ENCODE data around the gene HES5.

HES5 gene

DNA sequence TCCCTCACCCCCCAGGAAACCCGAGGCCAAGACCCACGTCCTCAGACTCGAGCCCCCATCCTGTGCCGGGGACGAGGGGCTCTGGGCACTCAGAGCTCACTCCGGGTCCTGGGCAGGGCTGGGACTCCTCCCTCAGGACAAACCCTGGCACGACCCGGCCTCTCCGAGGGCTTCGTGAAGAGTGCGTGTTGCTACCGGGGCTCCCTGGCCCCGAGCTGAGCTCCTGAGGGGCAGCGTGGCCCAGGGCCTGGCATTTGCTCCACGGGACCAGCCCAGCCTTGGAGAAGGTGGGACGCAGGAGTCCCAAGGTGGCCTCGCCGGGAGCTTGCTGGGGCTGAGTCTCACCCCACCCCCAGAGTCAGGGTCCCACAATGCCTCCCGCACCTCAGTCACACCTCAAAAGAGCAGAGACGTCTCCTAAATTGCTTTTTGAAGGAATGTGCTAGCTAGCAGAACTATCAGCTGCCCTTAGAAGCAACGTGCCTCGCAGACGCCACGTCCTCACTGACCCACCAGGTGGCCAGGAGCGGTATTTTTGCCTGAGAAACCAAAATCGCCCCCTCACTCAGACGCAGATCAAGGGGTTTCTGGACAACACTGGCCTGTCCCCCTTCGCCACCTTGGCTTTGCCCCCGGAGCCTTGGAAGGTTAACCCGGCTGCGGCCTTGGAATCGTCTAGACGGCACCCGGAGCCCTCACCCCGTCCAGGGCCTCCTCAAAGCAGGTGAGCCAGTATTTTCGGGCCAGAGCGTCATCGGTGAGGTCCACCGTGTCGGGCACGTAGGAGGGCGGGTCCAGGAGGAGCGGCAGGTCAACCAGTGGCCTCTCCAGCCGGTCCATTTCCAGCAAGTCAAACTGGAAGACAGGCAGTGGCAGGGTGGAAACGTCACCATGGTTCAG is 14.9 kb downstream of the HES5 start:
- DNase-seq (ENCODE audit: low read depth): no peak

DNA sequence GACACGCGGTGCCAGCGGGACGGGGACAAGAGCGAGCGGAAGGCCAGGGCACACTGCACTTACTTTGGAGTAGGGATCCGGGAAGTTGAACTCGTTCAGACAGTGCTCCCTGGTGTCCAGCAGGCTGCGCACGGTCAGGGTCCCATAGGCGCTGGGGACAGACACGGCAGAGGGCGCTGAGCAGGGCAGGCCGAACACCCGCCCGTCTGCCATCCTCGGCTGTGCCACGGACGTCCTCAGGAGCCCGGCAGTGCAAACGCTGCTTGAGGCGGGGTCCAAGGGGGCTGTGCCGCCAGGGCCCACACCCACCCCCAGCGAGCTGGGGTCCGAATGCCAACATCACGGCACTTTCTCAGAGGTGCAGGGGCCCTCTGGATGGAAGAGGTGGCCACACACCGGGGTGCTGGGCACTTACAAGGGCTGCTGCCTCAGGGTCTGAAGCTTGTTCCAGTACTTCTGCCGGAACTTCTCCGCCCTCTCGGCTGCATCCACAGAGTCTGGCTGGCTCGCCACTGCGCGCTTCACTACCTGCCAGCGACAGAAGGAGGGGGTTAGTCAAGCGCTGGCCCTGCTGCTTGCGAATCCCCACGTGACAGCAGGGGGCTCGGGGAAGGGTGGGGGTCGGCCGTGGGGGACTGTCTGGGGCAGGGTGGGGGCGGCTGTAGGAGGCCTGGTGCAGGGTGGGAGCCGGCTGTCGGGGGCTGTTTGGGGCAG is 16.0 kb downstream of the HES5 start:
- no peak for DNase-seq (ENCODE audit: low read depth)

DNA sequence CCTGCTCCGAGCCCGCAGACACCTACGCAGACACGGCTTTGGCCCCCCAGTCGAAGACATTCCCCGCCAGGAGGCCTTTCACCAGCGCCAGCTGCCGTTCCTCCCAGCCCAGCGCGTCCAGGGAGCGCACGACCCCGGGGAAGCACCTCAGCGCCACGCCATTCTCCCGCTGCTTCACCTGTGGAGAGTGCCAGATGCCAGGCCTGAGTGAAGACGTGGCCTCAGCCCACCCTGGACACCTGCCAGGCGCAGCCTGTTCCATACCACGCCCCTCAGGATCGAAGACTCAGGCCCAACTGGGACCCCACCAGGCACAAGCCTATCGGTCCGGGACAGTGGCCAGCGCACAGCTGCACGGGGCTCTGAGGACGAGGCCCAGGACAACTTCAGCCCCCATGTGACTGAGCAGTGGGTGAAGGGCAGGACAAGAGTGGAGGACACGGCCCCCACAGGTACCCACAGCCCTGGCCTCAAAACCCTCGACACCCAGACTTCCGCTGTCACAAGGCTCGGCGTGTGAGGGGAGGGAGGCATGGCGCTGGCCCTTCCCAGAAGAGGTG is 17.1 kb downstream of the HES5 start:
- no peak for DNase-seq (ENCODE audit: low read depth)

DNA sequence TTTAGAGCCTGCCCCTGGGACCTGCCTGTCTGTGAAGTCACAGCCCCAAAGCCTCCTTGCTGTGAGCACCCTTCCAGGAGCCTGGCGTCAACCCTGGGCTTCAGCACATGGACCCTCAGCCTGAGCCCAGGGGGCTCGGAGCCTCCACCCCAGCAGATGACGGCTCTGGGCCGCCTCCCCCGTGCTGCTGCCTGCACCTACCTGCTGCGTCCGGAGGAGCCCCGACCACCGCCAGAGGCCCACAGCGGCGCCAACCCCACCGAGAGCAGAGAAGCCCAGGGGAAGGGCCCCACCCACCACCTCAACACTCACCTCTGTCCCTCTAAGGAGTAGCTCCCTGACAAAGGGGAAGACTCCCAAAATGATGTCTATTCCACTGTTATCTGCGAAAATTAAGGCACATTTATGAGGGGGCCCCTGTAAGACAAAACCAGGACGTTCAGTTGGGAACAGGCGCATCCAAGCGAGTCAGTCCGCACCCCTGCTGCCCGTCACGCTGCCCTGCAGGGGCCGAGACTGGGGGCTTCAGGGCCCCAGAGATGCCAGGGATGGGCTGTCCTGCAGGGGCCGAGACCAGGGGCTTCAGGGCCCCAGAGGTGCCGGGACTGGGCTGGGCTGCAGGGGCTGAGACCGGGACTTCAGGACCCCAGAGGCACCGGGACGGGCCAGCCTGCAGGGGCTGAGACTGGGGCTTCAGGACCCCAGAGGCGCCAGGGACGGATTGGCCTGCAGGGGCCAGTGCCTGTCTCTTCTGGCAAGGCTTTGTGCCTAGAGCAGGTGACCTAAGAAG is 19.5 kb downstream of the HES5 start:
- DNase-seq (ENCODE audit: low read depth): no peak

DNA sequence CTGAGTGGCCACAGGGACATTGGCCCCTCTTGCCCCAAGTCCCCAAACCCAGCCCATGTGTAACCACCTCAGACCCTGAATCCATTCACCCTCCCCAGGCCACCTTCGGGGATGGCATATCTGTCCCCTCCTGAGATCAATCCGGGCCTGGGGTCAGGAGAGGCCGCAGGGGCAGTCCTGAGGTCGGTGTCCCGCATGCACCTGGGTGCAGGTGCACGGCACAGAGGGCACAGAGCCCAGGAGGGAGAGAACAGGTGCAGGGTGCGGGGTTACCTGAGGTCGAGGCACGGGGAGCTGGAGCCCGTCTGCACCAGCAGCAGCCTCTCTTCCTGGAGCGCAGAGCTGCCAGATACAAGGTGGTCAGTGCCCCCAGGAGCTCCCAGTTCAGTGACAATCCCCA is 20.5 kb downstream of the HES5 start:
- no peak for DNase-seq (ENCODE audit: low read depth)

DNA sequence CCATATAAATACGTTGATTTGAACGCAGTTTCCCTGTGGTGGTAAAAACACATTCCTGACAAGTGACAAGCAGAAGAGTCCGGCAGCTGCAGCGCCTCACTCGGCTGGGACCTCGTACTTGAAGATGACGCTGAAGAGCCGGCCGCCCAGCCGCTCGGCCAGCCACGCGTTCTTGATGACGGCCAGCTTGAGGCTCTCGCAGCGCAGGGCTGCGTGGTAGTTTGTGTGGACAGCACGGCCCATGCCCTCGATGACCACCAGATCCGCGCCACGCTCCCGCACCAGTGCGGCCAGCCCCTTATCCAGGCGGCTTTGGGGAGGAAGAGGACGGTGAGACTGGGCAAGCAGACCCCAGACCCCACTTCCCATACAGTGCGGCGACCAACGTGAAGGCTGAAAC is 21.3 kb downstream of the HES5 start:
- DNase-seq (ENCODE audit: low read depth): no peak

DNA sequence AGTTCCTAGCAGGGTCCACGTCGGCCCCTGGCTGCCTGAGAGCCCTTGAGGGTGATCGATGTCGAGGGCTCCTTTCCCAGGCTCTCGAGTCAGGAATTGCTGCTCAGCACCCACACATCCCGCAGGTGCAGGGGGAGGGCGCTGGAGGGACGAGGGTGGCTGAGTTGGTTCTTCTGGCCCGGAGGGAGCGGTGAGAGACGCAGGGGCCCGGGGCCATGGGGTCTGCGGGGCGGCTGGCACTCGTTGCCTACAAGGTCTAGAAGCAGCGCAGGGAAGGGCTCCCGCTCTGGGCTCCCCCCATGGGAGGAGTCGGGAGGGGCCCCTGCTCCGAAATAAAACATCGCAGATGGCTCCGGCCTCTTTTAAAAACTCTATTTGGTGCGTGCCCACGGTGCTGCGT is 21.9 kb downstream of the HES5 start:
- no peak for DNase-seq (ENCODE audit: low read depth)

DNA sequence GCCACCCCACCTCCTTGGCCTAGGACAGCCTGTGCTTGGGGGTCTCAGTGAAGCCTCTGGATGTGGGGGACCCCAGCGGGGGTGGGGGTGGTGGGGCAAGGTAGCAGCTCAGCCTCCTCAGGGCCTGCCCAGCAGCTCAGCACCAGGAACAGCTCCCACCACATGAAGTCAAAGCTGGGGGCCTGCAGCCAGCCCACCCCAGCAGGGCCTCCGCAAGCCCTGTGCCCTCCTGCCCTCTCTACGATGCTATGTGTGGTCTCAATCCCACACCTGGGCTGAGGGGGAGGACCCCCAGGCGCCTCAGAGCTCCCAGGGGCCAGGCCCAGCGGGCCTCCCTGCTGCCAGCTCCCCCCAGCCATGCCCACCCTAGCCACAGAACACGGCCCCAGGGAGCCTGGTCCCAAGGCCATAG is 22.3 kb downstream of the HES5 start:
- DNase-seq (ENCODE audit: low read depth): no peak

DNA sequence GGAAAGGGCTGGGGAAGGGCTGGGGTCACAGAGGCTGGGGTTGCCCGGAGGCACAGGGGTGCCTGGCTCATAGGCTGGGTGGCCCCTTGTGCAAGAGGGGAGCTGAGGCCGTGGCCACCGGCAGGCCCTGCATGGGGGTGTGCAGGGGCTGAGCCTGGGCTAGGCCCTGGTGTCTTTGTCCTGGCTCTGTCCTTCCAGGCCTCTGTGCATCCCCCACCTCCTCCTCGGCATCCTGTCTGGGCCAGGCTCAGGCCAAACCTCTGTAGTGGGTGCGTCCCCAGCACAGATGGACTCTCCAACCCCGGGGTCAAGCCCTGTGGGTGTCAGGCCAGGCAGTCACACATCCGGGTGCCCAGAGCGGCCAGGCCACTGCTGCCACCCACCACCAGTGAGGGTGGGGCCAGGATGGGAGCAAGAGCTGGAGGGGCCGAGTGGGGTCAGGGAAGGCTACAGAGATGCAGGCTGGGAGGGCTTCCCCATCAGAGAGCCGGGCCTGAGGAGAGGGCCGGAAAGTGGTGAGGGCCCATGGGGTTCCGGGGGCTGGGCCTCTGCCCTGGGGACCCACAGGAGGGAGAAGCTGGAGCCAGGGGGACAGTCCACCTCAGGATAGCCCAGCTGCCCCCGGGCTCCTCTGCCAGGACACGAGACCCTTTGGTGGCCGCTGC is 23.0 kb downstream of the HES5 start:
- no peak for DNase-seq (ENCODE audit: low read depth)

DNA sequence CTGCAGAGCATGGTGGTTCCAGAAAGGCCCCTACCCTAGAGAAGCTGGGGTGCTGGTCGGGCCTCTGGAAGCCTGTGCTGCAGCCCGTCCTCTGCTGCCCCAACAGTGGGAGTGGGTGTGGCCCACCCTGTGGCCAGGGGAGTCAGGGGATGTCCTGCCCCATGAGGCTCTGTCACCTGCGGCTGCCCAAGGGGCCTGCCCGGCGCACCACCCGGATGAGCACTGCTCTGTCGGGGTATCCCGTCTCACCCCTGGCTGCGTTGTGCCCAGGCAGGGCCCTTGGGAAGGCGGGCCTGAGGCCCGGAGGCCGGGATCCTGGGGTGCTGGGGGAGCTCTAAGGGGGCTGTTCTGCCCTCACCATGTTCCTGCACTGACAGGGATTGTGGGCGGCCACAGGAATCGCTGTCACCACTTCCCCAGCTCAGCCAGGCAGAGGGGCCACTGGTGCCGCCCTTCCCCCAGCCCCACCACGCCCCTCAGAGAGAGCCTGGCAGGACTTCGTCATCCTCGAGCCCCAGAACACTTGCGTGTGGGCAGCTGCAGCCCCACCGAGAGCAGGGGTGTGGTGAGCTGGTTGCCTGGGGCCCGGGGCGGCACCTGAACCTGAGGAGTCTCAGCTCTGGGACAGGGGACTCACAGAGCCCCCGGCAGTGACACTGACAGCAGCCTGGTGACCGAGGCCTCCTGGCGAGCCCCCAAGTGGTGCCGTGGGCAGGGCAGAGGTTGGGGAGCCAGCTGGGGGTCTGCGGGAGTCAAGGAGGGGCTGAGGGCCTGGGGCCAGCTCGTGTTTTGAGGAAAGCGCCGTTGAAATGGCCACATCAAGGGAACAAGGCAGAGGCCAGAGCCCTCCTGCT is 23.8 kb downstream of the HES5 start:
- DNase-seq (ENCODE audit: low read depth): no peak

DNA sequence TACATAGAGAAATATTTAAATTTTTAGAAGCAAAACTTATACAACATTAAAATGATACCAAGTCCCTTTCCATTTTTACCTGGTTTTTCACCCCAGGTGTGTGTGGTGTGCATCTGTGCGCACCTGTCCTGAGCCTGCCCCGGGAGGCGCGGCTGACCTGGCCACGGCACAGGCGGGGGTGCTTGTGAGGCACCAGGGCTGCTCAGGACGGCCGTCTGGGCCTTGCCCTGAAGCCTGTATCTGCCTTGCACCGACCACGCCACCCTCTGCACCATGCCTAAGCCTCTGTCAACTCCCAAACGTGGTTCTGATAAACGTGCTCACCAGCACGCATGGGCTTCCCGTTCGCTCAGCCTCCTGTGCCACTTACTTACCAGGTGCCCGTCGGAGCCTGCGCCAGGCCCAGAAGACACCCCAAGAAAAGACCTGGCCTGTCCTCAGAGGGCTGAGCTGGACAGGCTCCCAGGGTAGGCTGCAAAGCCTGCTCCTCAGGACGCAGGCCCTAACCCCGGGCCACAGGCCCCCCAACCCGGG is 24.5 kb downstream of the HES5 start:
- DNase-seq (ENCODE audit: low read depth): no peak

DNA sequence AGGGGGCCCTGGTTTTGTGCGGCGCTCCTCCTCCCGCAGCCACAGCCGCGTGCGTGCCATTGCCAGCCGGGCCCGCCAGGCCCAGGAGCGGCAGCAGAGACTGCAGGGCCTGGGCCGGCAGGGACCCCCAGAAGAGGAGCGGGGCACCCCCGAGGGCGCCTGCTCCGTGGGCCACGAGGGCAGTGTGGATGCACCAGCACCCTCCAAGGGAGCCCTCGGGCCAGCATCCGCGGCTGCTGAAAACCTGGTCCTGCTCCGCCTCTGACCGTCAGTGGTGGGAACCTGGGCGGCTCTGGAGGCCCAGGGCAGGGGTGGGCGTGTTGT is 25.2 kb downstream of the HES5 start:
- no peak for DNase-seq (ENCODE audit: low read depth)

DNA sequence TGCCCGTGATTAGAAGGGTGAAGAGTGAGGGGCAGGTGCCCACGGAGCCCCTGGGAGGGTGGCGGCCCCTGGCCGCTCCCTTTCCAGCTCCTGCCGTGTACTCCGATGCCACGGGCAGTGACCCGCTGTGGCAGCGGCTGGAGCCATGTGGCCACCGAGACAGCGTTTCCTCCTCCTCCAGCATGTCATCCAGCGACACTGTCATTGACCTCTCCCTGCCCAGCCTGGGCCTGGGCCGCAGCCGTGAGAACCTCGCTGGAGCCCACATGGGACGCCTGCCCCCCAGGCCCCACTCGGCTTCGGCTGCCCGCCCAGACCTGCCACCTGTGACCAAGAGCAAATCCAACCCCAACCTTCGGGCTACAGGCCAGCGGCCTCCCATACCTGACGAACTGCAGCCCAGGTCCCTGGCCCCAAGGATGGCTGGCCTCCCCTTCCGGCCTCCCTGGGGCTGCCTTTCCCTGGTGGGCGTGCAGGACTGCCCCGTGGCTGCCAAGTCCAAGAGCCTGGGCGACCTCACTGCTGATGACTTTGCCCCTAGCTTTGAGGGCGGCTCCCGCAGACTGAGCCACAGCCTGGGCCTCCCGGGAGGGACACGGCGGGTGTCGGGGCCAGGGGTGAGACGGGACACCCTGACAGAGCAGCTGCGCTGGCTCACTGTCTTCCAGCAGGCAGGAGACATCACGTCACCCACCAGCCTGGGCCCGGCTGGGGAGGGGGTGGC is 25.7 kb downstream of the HES5 start:
- no peak for DNase-seq (ENCODE audit: low read depth)

DNA sequence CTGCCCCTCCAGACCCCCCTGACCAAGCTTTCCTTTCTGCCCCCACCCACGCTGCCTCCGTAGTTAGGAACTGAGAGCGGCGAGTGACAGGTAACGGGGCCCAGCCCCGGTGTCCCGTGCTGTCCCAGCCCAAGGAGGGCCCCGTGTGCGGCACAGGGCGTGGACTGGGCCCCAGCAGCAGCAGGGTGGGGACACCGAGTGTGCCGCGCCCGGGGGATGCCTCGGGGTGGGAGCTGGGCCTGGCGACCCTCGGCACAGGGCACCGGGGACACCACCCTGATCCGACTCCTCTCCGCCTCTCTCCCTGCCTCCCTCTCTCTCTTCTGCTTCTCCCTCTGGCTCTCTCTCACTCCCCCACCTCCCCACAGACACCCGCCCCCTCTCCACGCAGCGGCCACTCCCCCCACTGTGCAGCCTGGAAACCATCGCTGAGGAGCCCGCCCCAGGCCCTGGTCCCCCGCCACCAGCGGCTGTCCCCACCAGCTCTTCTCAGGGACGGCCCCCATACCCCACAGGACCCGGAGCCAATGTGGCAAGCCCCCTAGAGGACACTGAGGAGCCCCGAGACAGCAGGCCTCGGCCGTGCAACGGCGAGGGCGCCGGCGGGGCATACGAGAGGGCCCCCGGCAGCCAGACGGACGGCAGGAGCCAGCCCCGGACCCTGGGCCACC is 26.4 kb downstream of the HES5 start:
- DNase-seq (ENCODE audit: low read depth): no peak

DNA sequence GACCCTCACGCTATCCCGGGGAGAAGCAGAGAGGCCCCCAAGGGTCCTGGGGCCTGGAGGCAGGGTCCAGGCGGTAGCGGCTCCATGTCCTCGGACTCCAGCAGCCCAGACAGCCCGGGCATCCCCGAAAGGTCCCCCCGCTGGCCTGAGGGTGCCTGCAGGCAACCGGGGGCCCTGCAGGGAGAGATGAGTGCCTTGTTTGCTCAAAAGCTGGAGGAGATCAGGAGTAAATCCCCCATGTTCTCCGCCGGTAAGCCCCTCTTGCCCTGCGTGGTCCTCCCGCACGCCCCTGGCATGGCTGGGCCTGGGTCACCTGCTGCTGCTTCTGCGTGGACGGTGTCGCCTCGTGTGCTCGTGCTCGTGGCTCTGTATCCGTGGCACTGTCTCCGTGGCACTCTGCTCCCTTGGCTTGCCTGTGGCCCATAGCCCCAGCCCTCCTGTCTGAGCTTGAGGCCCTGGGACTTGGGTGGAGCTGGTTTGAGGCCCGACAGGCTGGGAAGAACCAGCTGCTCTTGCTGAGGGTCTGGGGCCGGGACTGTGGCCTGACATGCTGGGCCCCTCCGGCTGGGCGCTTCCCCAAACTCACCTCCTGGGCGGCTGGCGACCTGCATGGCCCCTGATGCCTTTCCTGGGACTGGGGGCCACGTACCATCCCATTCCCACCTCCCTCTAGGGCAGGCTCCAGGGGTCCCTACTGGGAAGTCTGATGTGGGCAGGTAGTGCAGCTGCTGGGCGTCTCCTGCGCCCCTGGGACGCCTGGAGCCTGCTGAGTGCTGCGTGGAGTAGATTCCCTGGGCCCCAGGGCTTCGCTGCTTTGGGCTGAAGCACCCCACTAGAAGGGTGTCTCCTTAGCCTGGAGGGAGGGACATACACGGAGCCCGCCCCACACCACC is 27.2 kb downstream of the HES5 start:
- no peak for DNase-seq (ENCODE audit: low read depth)

DNA sequence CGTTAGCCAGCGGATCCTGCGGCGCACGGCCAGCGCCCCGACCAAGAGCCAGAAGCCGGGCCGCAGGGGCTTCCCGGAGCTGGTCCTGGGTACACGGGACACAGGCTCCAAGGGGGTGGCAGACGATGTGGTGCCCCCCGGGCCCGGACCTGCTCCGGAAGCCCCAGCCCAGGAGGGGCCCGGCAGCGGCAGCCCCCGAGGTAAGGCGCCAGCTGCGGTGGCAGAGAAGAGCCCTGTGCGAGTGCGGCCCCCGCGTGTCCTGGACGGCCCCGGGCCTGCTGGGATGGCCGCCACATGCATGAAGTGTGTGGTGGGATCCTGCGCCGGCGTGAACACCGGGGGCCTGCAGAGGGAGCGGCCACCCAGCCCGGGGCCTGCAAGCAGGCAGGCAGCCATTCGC is 27.9 kb downstream of the HES5 start:
- DNase-seq (ENCODE audit: low read depth): no peak

DNA sequence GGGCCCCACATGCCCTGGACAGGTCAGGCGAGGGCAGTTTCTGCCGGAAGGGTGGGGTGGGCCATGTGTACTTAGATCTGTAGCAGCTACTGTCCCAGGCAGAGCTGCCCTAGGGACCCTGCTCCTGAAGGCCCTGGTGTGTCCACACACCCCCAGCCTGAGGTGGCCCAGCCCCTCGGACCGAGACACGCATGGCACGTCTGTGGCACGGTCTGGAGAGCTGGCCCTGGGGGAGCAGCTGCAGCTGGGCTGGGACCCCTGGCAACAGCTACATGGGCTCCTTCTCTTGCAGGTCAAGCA is 28.3 kb downstream of the HES5 start:
- DNase-seq (ENCODE audit: low read depth): no peak

DNA sequence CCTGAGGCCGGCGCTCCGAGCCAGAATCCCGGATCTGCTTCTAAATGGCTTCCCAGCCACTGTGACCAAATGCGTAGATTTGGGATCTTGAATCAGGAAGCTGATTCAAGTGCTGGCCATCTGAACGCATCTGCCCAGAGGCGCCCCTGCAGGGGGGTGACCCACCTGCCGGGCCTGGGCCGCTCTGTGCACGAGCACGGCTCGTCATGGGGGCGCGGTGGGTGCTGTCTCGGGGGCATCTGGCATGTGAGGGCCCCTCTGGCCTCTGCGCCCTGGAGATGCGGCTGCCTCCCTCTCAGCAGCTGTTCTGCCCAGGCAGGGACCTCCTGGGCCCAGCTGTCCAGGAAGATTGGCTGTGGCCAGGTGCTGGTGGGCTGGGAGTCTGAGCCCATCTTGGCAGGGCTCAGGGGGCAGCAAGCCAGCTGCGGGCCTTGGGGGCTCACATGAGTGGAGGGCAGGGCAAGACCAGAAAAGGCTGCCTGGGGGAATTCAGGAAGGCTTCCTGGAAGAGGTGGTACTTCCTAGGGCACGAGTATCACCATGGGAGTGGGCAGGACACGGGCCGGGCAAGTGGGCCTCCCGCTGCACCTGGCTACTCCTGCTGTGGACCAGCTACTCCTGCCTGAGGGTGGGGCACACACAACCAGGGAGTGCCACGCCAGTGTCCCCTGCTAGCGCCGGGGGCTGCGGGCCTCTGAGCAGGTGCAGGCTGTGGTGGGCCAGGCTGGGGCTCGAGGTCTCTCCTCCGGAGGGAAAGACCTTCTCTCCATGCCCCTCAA is 28.8 kb downstream of the HES5 start:
- no peak for DNase-seq (ENCODE audit: low read depth)

Measured in activated T-helper 9 cell treated with anti-CD3 and anti-CD28 coated beads, Interleukin-2, amount 50 U/mL, for 16 hours (primary cell).